IMR-90 (cell line): ENCODE measurements around the gene TOM1. TPM values are rescaled to one million over a fixed set of nuclear protein-coding genes. Genes with fewer than 3 reads are reported as not detected.

ENCODE experiments used
- ATAC-seq: fragments of 200-7000 bp; cut with Tn5 transposase; 2 replicates; pipeline ENCODE4 v1.9.1; 2020; ENCODE audit warnings: low read depth, mild to moderate bottlenecking, moderate library complexity
- BruUV-seq: library from RNA; stranded (reverse); fragments of 400-500 nt; replicated peaks from 2 replicates; lab custom pipeline; 2021; lab: Mats Ljungman, UMichigan
- CTCF ChIA-PET: fragments of 300-600 bp; formaldehyde crosslinking; extraction: SDS; loops from one replicate; lab custom pipeline; 2021; ENCODE audit warnings: antibody characterized with exemption; lab: Yijun Ruan, JAX
- POLR2A ChIA-PET: fragments of 300-600 bp; sonication (Branson Sonifier 250); formaldehyde crosslinking; loops from one replicate; lab custom pipeline; 2022; ENCODE audit warnings: antibody characterized with exemption; ENCODE audit not compliant: unreplicated experiment; lab: Charles Lee
- DNase-seq: peaks from one replicate; pipeline ENCODE4 v3.0.0; 2013
- H2AFZ ChIP-seq: replicated peaks from 2 replicates; pipeline ENCODE3; 2013; ENCODE audit warnings: low read length, mild to moderate bottlenecking; ENCODE audit not compliant: poor library complexity
- H2AK5ac ChIP-seq: 2 replicates; pipeline ENCODE4 v1.6.1; 2013; ENCODE audit warnings: low read depth, low read length, inconsistent platforms
- H2AK9ac ChIP-seq: replicated peaks from 2 replicates; pipeline ENCODE3; 2013; ENCODE audit warnings: mild to moderate bottlenecking, low read depth, low read length, moderate library complexity; ENCODE audit not compliant: poor library complexity
- H2BK120ac ChIP-seq: 2 replicates; pipeline ENCODE4 v1.6.1; 2013; ENCODE audit warnings: low read depth, low read length, inconsistent platforms
- H2BK15ac ChIP-seq: 3 replicates; pipeline ENCODE4 v1.6.1; 2013; ENCODE audit warnings: low read depth, low read length, inconsistent platforms
- H2BK20ac ChIP-seq: 2 replicates; pipeline ENCODE4 v1.6.1; 2013; ENCODE audit warnings: low read depth, mild to moderate bottlenecking, inconsistent platforms, low read length, moderate library complexity
- H2BK5ac ChIP-seq: 2 replicates; pipeline ENCODE4 v1.6.1; 2013; ENCODE audit warnings: mild to moderate bottlenecking, low read depth, low read length, inconsistent platforms; ENCODE audit not compliant: poor library complexity, severe bottlenecking
- H3K14ac ChIP-seq: replicated peaks from 2 replicates; pipeline ENCODE4 v1.6.1; 2013; ENCODE audit warnings: low read depth, low read length, inconsistent platforms
- H3K18ac ChIP-seq: 2 replicates; pipeline ENCODE4 v1.6.1; 2013; ENCODE audit warnings: low read depth, low read length, control low read depth
- H3K23ac ChIP-seq: 2 replicates; pipeline ENCODE4 v1.6.1; 2013; ENCODE audit warnings: low read depth, low read length, inconsistent platforms
- H3K27ac ChIP-seq: 2 replicates; pipeline ENCODE4 v1.5.1; 2013; ENCODE audit warnings: mild to moderate bottlenecking, control low read depth, low read length; ENCODE audit not compliant: insufficient read depth
- H3K27me3 ChIP-seq: 2 replicates; pipeline ENCODE4 v1.6.1; 2013; ENCODE audit warnings: low read length; ENCODE audit not compliant: control insufficient read depth, insufficient read depth
- H3K36me3 ChIP-seq: 2 replicates; pipeline ENCODE4 v1.6.1; 2013; ENCODE audit warnings: low read length, mixed read lengths; ENCODE audit not compliant: control insufficient read depth, insufficient read depth
- H3K4ac ChIP-seq: 2 replicates; pipeline ENCODE4 v1.6.1; 2013; ENCODE audit warnings: low read depth, low read length, inconsistent platforms
- H3K4me1 ChIP-seq: 2 replicates; pipeline ENCODE4 v1.6.1; 2013; ENCODE audit warnings: low read length, mixed read lengths; ENCODE audit not compliant: control insufficient read depth, insufficient read depth
- H3K4me2 ChIP-seq: 2 replicates; pipeline ENCODE4 v1.6.1; 2013; ENCODE audit warnings: low read depth, mild to moderate bottlenecking, control low read depth, low read length, moderate library complexity
- H3K4me3 ChIP-seq: 2 replicates; pipeline ENCODE4 v1.5.1; 2013; ENCODE audit warnings: low read depth, mild to moderate bottlenecking, control low read depth, low read length, moderate library complexity; ENCODE audit not compliant: insufficient read depth
- H3K56ac ChIP-seq: 2 replicates; pipeline ENCODE4 v1.6.1; 2013; ENCODE audit warnings: low read length, inconsistent platforms; ENCODE audit not compliant: insufficient read depth; ENCODE audit errors: extremely low read depth
- H3K79me1 ChIP-seq, 2 experiments: 2 replicates each; pipeline ENCODE4 v1.6.1; 2013; ENCODE audit warnings: low read length in 2 of 2, inconsistent platforms in 1 of 2, low read depth in 1 of 2
- H3K9ac ChIP-seq: 2 replicates; pipeline ENCODE4 v1.6.1; 2013; ENCODE audit warnings: low read depth, low read length, control low read depth
- H3K9me1 ChIP-seq: 2 replicates; pipeline ENCODE4 v1.6.1; 2013; ENCODE audit warnings: low read length, inconsistent platforms; ENCODE audit not compliant: insufficient read depth
- H3K9me3 ChIP-seq: 2 replicates; pipeline ENCODE4 v1.6.1; 2013; ENCODE audit warnings: low read length; ENCODE audit not compliant: control insufficient read depth, insufficient read depth
- H4K20me1 ChIP-seq: 2 replicates; pipeline ENCODE4 v1.6.1; 2013; ENCODE audit warnings: low read length, inconsistent platforms; ENCODE audit not compliant: insufficient read depth
- H4K5ac ChIP-seq: 2 replicates; pipeline ENCODE4 v1.6.1; 2013; ENCODE audit warnings: mild to moderate bottlenecking, low read depth, low read length, control low read depth
- H4K8ac ChIP-seq, 2 experiments: 2 replicates each; pipeline ENCODE4 v1.6.1; 2013; ENCODE audit warnings: low read depth in 2 of 2, low read length in 2 of 2, control low read depth in 1 of 2, inconsistent platforms in 1 of 2
- H4K91ac ChIP-seq: 2 replicates; pipeline ENCODE4 v1.6.1; 2013; ENCODE audit warnings: low read depth, low read length, inconsistent platforms; ENCODE audit not compliant: insufficient read depth
- BHLHE40 ChIP-seq: fragments of 150-350 bp; IDR thresholded peaks from 2 replicates; pipeline ENCODE4 v1.6.1; 2016; ENCODE audit warnings: mild to moderate bottlenecking, low read depth, low read length
- CHD1 ChIP-seq: IDR thresholded peaks from 2 replicates; pipeline ENCODE4 v1.6.1; 2012; ENCODE audit warnings: low read depth, low read length, improper control_type of control experiment
- FOS ChIP-seq: fragments of 150-350 bp; IDR thresholded peaks from 2 replicates; pipeline ENCODE4 v1.6.1; 2016; ENCODE audit warnings: low read depth, low read length
- MAFK ChIP-seq: IDR thresholded peaks from 2 replicates; pipeline ENCODE4 v1.6.1; 2012; ENCODE audit warnings: low read depth, low read length, improper control_type of control experiment
- MAZ ChIP-seq: IDR thresholded peaks from 2 replicates; pipeline ENCODE4 v1.6.1; 2012; ENCODE audit warnings: low read depth, mild to moderate bottlenecking, low read length, improper control_type of control experiment, moderate library complexity, borderline replicate concordance
- MXI1 ChIP-seq: IDR thresholded peaks from 2 replicates; pipeline ENCODE4 v1.6.1; 2012; ENCODE audit warnings: low read depth, mild to moderate bottlenecking, low read length, moderate library complexity, borderline replicate concordance
- POLR2A ChIP-seq: IDR thresholded peaks from 2 replicates; pipeline ENCODE4 v1.6.1; 2012; ENCODE audit warnings: mild to moderate bottlenecking, low read depth, low read length
- RAD21 ChIP-seq: IDR thresholded peaks from 2 replicates; pipeline ENCODE4 v1.6.1; 2012; ENCODE audit warnings: low read length, improper control_type of control experiment
- RFX5 ChIP-seq: IDR thresholded peaks from 2 replicates; pipeline ENCODE4 v1.8.0; 2012; ENCODE audit warnings: low read depth, mild to moderate bottlenecking, low read length, moderate library complexity
- SMC3 ChIP-seq: fragments of 150-350 bp; IDR thresholded peaks from 2 replicates; pipeline ENCODE4 v1.6.1; 2016; ENCODE audit warnings: low read depth, mild to moderate bottlenecking, antibody characterized with exemption, low read length, moderate library complexity
- WGBS, 2 experiments: methylation state at CpG; one replicate each; pipeline versions ENCODE4 v1.1.5 to v1.1.7; 2013; ENCODE audit warnings: missing lambda C conversion rate in 2 of 2; ENCODE audit not compliant: insufficient read length in 1 of 2; ENCODE audit errors: extremely low coverage in 2 of 2; 5-methylcytosine and 5-hydroxymethylcytosine counted together
- dilution Hi-C: fragments of 300-500 bp; cut with HindIII; formaldehyde crosslinking; loops from one replicate; pipeline ENCODE4 v1.14.3; 2018; ENCODE audit warnings: low sequenced_read_pairs; ENCODE audit not compliant: unreplicated experiment
- in situ Hi-C: fragments of 300-500 bp; cut with MboI; formaldehyde crosslinking; loops from 3 replicates; pipeline ENCODE4 v1.14.3; 2019; ENCODE audit warnings: low sequenced_read_pairs, inconsistent platforms, mixed read lengths
- intact Hi-C: fragments of 100-400 bp; cut with micrococcal nuclease; formaldehyde crosslinking; loops from 2 replicates; pipeline ENCODE4 v1.10.0; 2022
- polyA plus RNA-seq, 3 experiments: library from polyadenylated mRNA; depleted of rRNA; stranded (reverse); fragments of >200 nt; gene quantifications; 2 replicates each; pipeline ENCODE4 v1.2.3, GENCODE V29; 2012; ENCODE audit warnings: low replicate concordance in 1 of 3
- total RNA-seq: library from RNA; depleted of rRNA; stranded (reverse); fragments of >200 nt; gene quantifications from 2 replicates; pipeline ENCODE4 v1.2.3, GENCODE V29; 2012
- TF ChIP-seq, protein P1 (sequence below): fragments of 150-350 bp; IDR thresholded peaks from 2 replicates; pipeline ENCODE4 v1.6.1; 2017; ENCODE audit warnings: mild to moderate bottlenecking, antibody characterized with exemption, low read length, low read depth
- TF ChIP-seq, protein P2 (sequence below): fragments of 150-350 bp; IDR thresholded peaks from 2 replicates; pipeline ENCODE4 v1.6.1; 2016; ENCODE audit warnings: low read depth, mild to moderate bottlenecking, low read length, moderate library complexity, borderline replicate concordance
- TF ChIP-seq, protein P3 (sequence below): conservative IDR thresholded peaks from 2 replicates; pipeline ENCODE4 v1.5.1; 2012; ENCODE audit warnings: mild to moderate bottlenecking, low read depth, low read length, improper control_type of control experiment

The TOM1 gene
- total and polyA plus RNA-seq, 2 of the 4 experiments (the other 2 are of a cell fraction), result 38.0 to 46.4 TPM

DNA sequence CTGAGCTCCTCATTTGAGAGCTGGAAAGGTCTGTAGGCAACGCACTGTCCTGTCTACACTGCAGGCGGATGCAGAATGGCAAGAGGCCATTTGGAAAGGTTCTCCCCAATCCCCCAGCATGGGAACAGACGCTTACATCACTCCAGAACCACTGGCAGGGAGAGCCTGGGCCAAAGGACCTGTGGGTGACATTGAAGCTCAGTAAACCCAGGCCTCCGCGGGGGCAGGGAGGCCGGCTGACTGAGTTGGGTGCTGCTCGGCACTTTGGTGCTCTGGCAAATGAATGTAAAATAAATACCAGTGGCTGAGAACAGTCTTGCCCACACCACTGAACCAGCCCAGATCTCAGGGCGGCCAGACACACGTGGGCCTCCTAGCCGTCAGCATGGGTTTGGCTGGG is 22.4 kb downstream of the TOM1 start:
- peaks cover 2% of the 10 kb centered on the region; the same call in 1 of the 2 replicates for H3K9me1 ChIP-seq
- CTCF ChIA-PET, result no interaction called here
- no peak overlapping the region for H4K91ac ChIP-seq
- H2BK20ac ChIP-seq, result no peak overlapping the region
- BruUV-seq, result no TSS peak
- no peak overlapping the region for H2AK9ac ChIP-seq
- no peak overlapping the region for H2BK15ac ChIP-seq
- no peak overlapping the region for H2BK120ac ChIP-seq
- H3K27ac ChIP-seq, result no peak overlapping the region
- dilution Hi-C loops (no loop called here), intact Hi-C loops (no loop called here), in situ Hi-C loops (loop anchor here (25.0 kb wide), 1 partner anchor 1190 kb away; the partner anchor contains the start of gene FOXRED2)
- H3K4me3 ChIP-seq, result no peak overlapping the region
- H2AK5ac ChIP-seq, result no peak overlapping the region
- no peak overlapping the region for H3K23ac ChIP-seq
- no peaks in the 10 kb centered on the region for H3K4me1 ChIP-seq
- H3K4ac ChIP-seq, result no peak overlapping the region
- no peak overlapping the region for H4K8ac ChIP-seq
- no peak overlapping the region for H3K4me2 ChIP-seq
- H3K79me1 ChIP-seq, result peaks cover 0 to 29% of the 10 kb centered on the region in 2 experiments; a peak in 2 of 4 replicates
- no peak overlapping the region for H3K9ac ChIP-seq
- H4K5ac ChIP-seq, result no peak overlapping the region
- no peak for ATAC-seq
- 100% methylated on average over 4 of the region's 10 CpGs; no CpG with 5 or more reads in 1 of the 2 experiments for WGBS, 2 experiments
- no peak overlapping the region for H3K56ac ChIP-seq
- no peak overlapping the region for H3K18ac ChIP-seq
- POLR2A ChIA-PET, result no interaction called here
- no peak for DNase-seq
- H4K20me1 ChIP-seq, result peaks cover 22% of the 10 kb centered on the region
- H3K14ac ChIP-seq, result no peak overlapping the region
- H2BK5ac ChIP-seq, result no peak overlapping the region
- peaks cover 69% of the 10 kb centered on the region for H3K36me3 ChIP-seq
- TF ChIP-seq MAZ, result no peak
- no peak for TF ChIP-seq RFX5
- no peak for TF ChIP-seq CHD1
- TF ChIP-seq, protein P1, sequence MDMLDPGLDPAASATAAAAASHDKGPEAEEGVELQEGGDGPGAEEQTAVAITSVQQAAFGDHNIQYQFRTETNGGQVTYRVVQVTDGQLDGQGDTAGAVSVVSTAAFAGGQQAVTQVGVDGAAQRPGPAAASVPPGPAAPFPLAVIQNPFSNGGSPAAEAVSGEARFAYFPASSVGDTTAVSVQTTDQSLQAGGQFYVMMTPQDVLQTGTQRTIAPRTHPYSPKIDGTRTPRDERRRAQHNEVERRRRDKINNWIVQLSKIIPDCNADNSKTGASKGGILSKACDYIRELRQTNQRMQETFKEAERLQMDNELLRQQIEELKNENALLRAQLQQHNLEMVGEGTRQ, result no peak
- TF ChIP-seq SMC3, result no peak
- TF ChIP-seq RAD21, result no peak
- no peak for TF ChIP-seq BHLHE40
- TF ChIP-seq, protein P2, sequence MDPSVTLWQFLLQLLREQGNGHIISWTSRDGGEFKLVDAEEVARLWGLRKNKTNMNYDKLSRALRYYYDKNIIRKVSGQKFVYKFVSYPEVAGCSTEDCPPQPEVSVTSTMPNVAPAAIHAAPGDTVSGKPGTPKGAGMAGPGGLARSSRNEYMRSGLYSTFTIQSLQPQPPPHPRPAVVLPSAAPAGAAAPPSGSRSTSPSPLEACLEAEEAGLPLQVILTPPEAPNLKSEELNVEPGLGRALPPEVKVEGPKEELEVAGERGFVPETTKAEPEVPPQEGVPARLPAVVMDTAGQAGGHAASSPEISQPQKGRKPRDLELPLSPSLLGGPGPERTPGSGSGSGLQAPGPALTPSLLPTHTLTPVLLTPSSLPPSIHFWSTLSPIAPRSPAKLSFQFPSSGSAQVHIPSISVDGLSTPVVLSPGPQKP, result no peak
- no peak for TF ChIP-seq MXI1
- no peak for TF ChIP-seq POLR2A
- TF ChIP-seq MAFK, result no peak
- no peak for TF ChIP-seq FOS
- TF ChIP-seq, protein P3, sequence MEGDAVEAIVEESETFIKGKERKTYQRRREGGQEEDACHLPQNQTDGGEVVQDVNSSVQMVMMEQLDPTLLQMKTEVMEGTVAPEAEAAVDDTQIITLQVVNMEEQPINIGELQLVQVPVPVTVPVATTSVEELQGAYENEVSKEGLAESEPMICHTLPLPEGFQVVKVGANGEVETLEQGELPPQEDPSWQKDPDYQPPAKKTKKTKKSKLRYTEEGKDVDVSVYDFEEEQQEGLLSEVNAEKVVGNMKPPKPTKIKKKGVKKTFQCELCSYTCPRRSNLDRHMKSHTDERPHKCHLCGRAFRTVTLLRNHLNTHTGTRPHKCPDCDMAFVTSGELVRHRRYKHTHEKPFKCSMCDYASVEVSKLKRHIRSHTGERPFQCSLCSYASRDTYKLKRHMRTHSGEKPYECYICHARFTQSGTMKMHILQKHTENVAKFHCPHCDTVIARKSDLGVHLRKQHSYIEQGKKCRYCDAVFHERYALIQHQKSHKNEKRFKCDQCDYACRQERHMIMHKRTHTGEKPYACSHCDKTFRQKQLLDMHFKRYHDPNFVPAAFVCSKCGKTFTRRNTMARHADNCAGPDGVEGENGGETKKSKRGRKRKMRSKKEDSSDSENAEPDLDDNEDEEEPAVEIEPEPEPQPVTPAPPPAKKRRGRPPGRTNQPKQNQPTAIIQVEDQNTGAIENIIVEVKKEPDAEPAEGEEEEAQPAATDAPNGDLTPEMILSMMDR, result no peak
- H3K27me3 ChIP-seq, result no peaks in the 10 kb centered on the region
- H2AFZ ChIP-seq, result no peak overlapping the region
- no peaks in the 10 kb centered on the region for H3K9me3 ChIP-seq
